K562 (cell line): ENCODE measurements around the gene TSPYL2. TPM values are rescaled to one million over a fixed set of nuclear protein-coding genes. Genes with fewer than 3 reads are reported as not detected.

Experiments used
- ATAC-seq: fragments of 200-7000 bp; cut with Tn5 transposase; 3 replicates; pipeline ENCODE4 v1.9.1; 2020; ENCODE audit warnings: moderate library complexity
- BruUV-seq: library from RNA; stranded (reverse); fragments of 400-500 nt; replicated peaks from 2 replicates; lab custom pipeline; 2021; lab: Mats Ljungman, UMichigan
- CTCF ChIA-PET: fragments of 300-600 bp; formaldehyde crosslinking; extraction: SDS; loops from one replicate; lab custom pipeline; 2021; ENCODE audit warnings: low intra/inter-chr PET ratio; lab: Yijun Ruan, JAX
- POLR2A ChIA-PET: fragments of 300-600, 350-650 bp; sonication (Branson Sonifier 250); formaldehyde crosslinking; extraction: SDS; loops from one replicate; lab custom pipeline; 2021; ENCODE audit warnings: antibody characterized with exemption, inconsistent platforms; lab: Yijun Ruan, JAX
- DNase-seq, 4 experiments: peaks; one replicate each; pipeline versions ENCODE4 v3.0.0 to v3.0.0-alpha.2; 2011 to 2018; ENCODE audit warnings: low spot score in 3 of 4, mixed read lengths in 3 of 4; ENCODE audit errors: extremely low read depth in 1 of 4
- FAIRE-seq: peaks from 2 replicates; lab custom pipeline; 2011; peaks lifted over from hg19 to GRCh38; lab: Jason Lieb, UNC
- H2AFZ ChIP-seq: 2 replicates; pipeline ENCODE4 v1.6.0; 2011; ENCODE audit warnings: low read depth, low read length, control low read depth, inconsistent platforms
- H3K27ac ChIP-seq: fragments of 200-600 bp; 3 replicates; pipeline ENCODE4 v1.8.0; 2011; ENCODE audit warnings: low read depth, mild to moderate bottlenecking, control low read depth, inconsistent platforms, low read length, moderate library complexity, mixed read lengths; ENCODE audit errors: extremely low read depth
- H3K27me3 ChIP-seq, 2 experiments: fragments of 300-600 bp in 1 of 2; 2 replicates in 1 of 2; 3 replicates in 1 of 2; pipeline versions ENCODE4 v1.6.0 to v1.8.0; 2011; ENCODE audit warnings: inconsistent platforms in 2 of 2, low read length in 2 of 2, mild to moderate bottlenecking in 1 of 2, mixed read lengths in 1 of 2, moderate library complexity in 1 of 2; ENCODE audit not compliant: control insufficient read depth in 2 of 2, insufficient read depth in 2 of 2
- H3K36me3 ChIP-seq: fragments of 300-600 bp; 3 replicates; pipeline ENCODE4 v1.8.0; 2011; ENCODE audit warnings: mild to moderate bottlenecking, low read length, inconsistent platforms; ENCODE audit not compliant: control insufficient read depth, insufficient read depth
- H3K4me1 ChIP-seq, 2 experiments: fragments of 200-600 bp in 1 of 2; replicated peaks in 1 of 2; 2 replicates in 1 of 2; 3 replicates in 1 of 2; pipeline versions ENCODE4 v1.5.1 to v1.8.0; 2011; ENCODE audit warnings: inconsistent platforms in 2 of 2, low read length in 2 of 2, mild to moderate bottlenecking in 1 of 2, mixed read lengths in 1 of 2, moderate library complexity in 1 of 2; ENCODE audit not compliant: control insufficient read depth in 2 of 2, insufficient read depth in 2 of 2
- H3K4me2 ChIP-seq: 2 replicates; pipeline ENCODE4 v1.6.1; 2011; ENCODE audit warnings: low read length, control low read depth, inconsistent platforms, mixed read lengths; ENCODE audit not compliant: insufficient read depth
- H3K4me3 ChIP-seq: fragments of 200-600 bp; sonication (generic), shearing (Covaris generic); 2 replicates; pipeline ENCODE4 v1.5.1; 2016; ENCODE audit warnings: control low read depth, inconsistent platforms
- H3K79me2 ChIP-seq: fragments of 200-600 bp; 3 replicates; pipeline ENCODE4 v1.8.0; 2011; ENCODE audit warnings: low read length, inconsistent platforms; ENCODE audit not compliant: control insufficient read depth, insufficient read depth
- H3K9ac ChIP-seq, 2 experiments: 2 replicates each; pipeline versions ENCODE4 v1.6.0 to v1.6.1; 2011; ENCODE audit warnings: low read depth in 2 of 2, low read length in 2 of 2, control low read depth in 1 of 2, inconsistent platforms in 1 of 2, mild to moderate bottlenecking in 1 of 2, mixed read lengths in 1 of 2; ENCODE audit not compliant: insufficient read depth in 1 of 2
- H3K9me1 ChIP-seq: one replicate; pipeline ENCODE4 v1.6.0; 2011; ENCODE audit warnings: inconsistent platforms, mild to moderate bottlenecking, low read length, moderate library complexity; ENCODE audit not compliant: control insufficient read depth, insufficient read depth
- H3K9me3 ChIP-seq: replicated peaks from 2 replicates; pipeline ENCODE4 v1.5.1; 2011; ENCODE audit warnings: low read depth, low read length, inconsistent platforms; ENCODE audit not compliant: control insufficient read depth, insufficient read depth
- H4K20me1 ChIP-seq: replicated peaks from 2 replicates; pipeline ENCODE4 v1.6.1; 2011; ENCODE audit warnings: low read length, inconsistent platforms, mixed read lengths; ENCODE audit not compliant: control insufficient read depth, insufficient read depth
- CEBPB ChIP-seq: fragments of 450-650 bp; IDR thresholded peaks from 2 replicates; pipeline ENCODE4 v1.6.1; 2016; ENCODE audit warnings: missing genetic modification characterization, missing compliant biosample characterization
- CHD1 ChIP-seq: fragments of 200-600 bp; sonication (generic); IDR thresholded peaks from one replicate; pipeline ENCODE4 v1.6.1; 2012; ENCODE audit warnings: mild to moderate bottlenecking, moderate library complexity, low read length, inconsistent platforms
- EP400 ChIP-seq: fragments of 450-650 bp; IDR thresholded peaks from 2 replicates; pipeline ENCODE4 v1.6.1; 2017; ENCODE audit warnings: antibody characterized with exemption, mild to moderate bottlenecking, moderate library complexity
- HDAC8 ChIP-seq: fragments of 450-650 bp; IDR thresholded peaks from 2 replicates; pipeline ENCODE4 v1.6.1; 2016; ENCODE audit warnings: mild to moderate bottlenecking, missing genetic modification characterization, moderate library complexity, missing compliant biosample characterization
- HNRNPH1 ChIP-seq: fragments of 200-400 bp; formaldehyde crosslinking; optimal IDR thresholded peaks from 2 replicates; pipeline ENCODE3; 2017; ENCODE audit warnings: low read depth, mild to moderate bottlenecking, low read length, moderate library complexity
- JUNB ChIP-seq: fragments of 450-650 bp; formaldehyde crosslinking; conservative IDR thresholded peaks from 2 replicates; pipeline ENCODE4 v1.4.0; 2020; ENCODE audit warnings: mild to moderate bottlenecking
- NBN ChIP-seq: fragments of 450-650 bp; IDR thresholded peaks from 2 replicates; pipeline ENCODE4 v1.6.1; 2016; ENCODE audit warnings: low read depth, mild to moderate bottlenecking
- RBM39 ChIP-seq: fragments of 200-400 bp; formaldehyde crosslinking; optimal IDR thresholded peaks from 2 replicates; pipeline ENCODE3; 2018; ENCODE audit warnings: low read depth, low read length
- SPI1 ChIP-seq: IDR thresholded peaks from 2 replicates; pipeline ENCODE4 v1.6.1; 2011; ENCODE audit warnings: low read depth, low read length, control low read depth, borderline replicate concordance
- TAF1 ChIP-seq: IDR thresholded peaks from 2 replicates; pipeline ENCODE4 v1.6.1; 2011; ENCODE audit warnings: mild to moderate bottlenecking, low read length, moderate library complexity; ENCODE audit not compliant: insufficient read depth, control insufficient read depth, severe bottlenecking; ENCODE audit errors: extremely low read depth
- TAL1 ChIP-seq: fragments of 450-650 bp; IDR thresholded peaks from 2 replicates; pipeline ENCODE4 v1.6.1; 2016; ENCODE audit warnings: mild to moderate bottlenecking
- XRCC4 ChIP-seq: IDR thresholded peaks from one replicate; pipeline ENCODE4 v1.6.1; 2011; ENCODE audit not compliant: insufficient read depth, insufficient read length; ENCODE audit errors: extremely low read depth
- ZNF444 ChIP-seq: fragments of 250-450 bp; sonication (Bioruptor Pico); IDR thresholded peaks from 2 replicates; pipeline ENCODE4 v1.4.0; 2020; ENCODE audit warnings: mild to moderate bottlenecking, moderate library complexity
- WGBS: fragments of 100-300 bp; shearing (Covaris generic); methylation state at CpG from one replicate; pipeline ENCODE4 v1.1.6; 2016; ENCODE audit warnings: low coverage, mixed read lengths; ENCODE audit not compliant: insufficient coverage; ENCODE audit errors: missing lambda C conversion rate; 5-methylcytosine and 5-hydroxymethylcytosine counted together
- in situ Hi-C: fragments of 300-500 bp; cut with MboI; formaldehyde crosslinking; loops from 4 replicates; pipeline ENCODE4 v1.15.0; 2018; ENCODE audit warnings: inconsistent platforms, mixed read lengths
- intact Hi-C: fragments of 100-400 bp; cut with micrococcal nuclease; formaldehyde crosslinking; loops from 2 replicates; pipeline ENCODE4 v1.14.2; 2022
- polyA plus RNA-seq, 8 experiments: library from polyadenylated mRNA; depleted of rRNA in 4 of 8; stranded (reverse) in 5 of 8; unstranded in 3 of 8; fragments of >200 nt; fragmentation: Nextera tagmentation in 2 of 8; fragmentation: Illumina TruSeq in 1 of 8; extraction: Ambion mirVana in 2 of 8; extraction: Trizol in 1 of 8; gene quantifications; 2 replicates each; pipeline versions ENCODE4 v1.2.1 to v1.2.3, GENCODE V29; 2011 to 2014; ENCODE audit warnings: inconsistent platforms in 1 of 8, missing spikeins in 1 of 8
- total RNA-seq, 7 experiments: library from RNA; depleted of rRNA in 6 of 7; stranded (reverse); fragments of >200 nt in 6 of 7; fragmentation: Illumina TruSeq in 2 of 7; extraction: Trizol in 2 of 7; gene quantifications; 2 replicates each; pipeline versions ENCODE4 v1.2.1 to v1.2.3, GENCODE V29; 2011 to 2021; ENCODE audit warnings: low replicate concordance in 1 of 7
- TF ChIP-seq, protein P1 (sequence below): sonication (generic); IDR thresholded peaks from 2 replicates; pipeline ENCODE4 v1.6.1; 2016
- TF ChIP-seq, protein P2 (sequence below): fragments of 450-650 bp; IDR thresholded peaks from 2 replicates; pipeline ENCODE4 v1.6.1; 2016; ENCODE audit warnings: low read depth, mild to moderate bottlenecking, moderate library complexity
- TF ChIP-seq, protein P3 (sequence below), 2 experiments: IDR thresholded peaks; 2 replicates each; pipeline ENCODE4 v1.6.1; 2011; ENCODE audit warnings: borderline replicate concordance in 1 of 2, control low read depth in 1 of 2, low read depth in 1 of 2, low read length in 1 of 2, mild to moderate bottlenecking in 1 of 2, mixed read lengths in 1 of 2, moderate library complexity in 1 of 2; ENCODE audit not compliant: insufficient read depth in 1 of 2, insufficient read length in 1 of 2, poor library complexity in 1 of 2, severe bottlenecking in 1 of 2; ENCODE audit errors: extremely low read depth in 1 of 2

The TSPYL2 gene
- total and polyA plus RNA-seq, 9 of the 15 experiments (the other 6 are each of a cell fraction or from before 2014, with no cell fraction given) = 0.41 to 20.0 (median 10.8) TPM

DNA sequence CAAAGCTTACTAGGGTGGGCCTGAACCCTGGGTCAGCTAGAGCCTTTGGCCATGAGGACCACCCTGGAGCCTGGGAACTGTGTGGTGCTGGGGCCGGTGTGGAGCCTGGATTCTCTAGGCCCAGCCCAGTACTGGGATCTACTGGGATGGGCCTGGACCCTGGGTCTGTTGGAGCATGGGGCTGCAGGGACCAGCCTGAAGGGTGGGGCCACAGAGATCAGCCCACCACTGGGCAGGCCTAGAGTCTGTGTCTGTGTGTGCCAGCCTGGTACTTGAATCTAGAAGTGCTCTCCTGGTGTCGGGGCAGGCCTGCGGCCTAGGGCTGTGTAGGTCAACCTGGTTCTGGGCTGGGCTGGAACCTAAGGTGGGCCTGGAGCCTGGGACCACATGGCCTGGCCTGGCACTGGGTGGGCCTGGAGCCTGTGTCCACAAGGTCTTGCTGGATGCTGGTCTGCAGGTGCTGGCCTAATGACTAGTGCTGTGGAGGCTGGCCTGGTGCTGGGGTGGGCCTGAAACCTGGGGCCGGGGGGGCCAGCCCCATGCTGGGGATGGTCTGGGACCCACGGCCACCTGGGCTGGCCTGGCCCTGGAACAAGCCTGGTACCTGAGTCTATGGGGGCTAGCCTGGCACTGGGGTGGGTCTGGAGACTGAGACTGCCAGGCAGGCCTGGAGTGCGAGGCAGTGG is 32.8 kb downstream of the TSPYL2 start:
- in situ Hi-C loops = no loop called here
- ChIA-PET POLR2A (no interaction called here), CTCF (no interaction called here)
- H3K4me1 ChIP-seq = peaks cover 0 to 5% of the 10 kb centered on the region in 2 experiments; a peak in 1 of 5 replicates
- H3K27ac ChIP-seq = no peak overlapping the region
- no peaks in the 10 kb centered on the region for H3K9me1 ChIP-seq
- no peak overlapping the region for H2AFZ ChIP-seq
- ATAC-seq = no peak
- H3K4me2 ChIP-seq = no peak overlapping the region
- no peaks in the 10 kb centered on the region for H3K36me3 ChIP-seq
- no peaks in the 10 kb centered on the region for H3K79me2 ChIP-seq
- no peak for DNase-seq
- no peaks in the 10 kb centered on the region for H3K27me3 ChIP-seq
- no peak for FAIRE-seq
- 42% methylated on average over 6 of the region's 6 CpGs for WGBS
- no peaks in the 10 kb centered on the region; the same call in 1 of the 2 replicates for H4K20me1 ChIP-seq
- no peaks in the 10 kb centered on the region for H3K9me3 ChIP-seq
- no TSS peak for BruUV-seq
- no peak overlapping the region for H3K4me3 ChIP-seq
- no peak overlapping the region for H3K9ac ChIP-seq
- intact Hi-C loops = no loop called here
- TF ChIP-seq JUNB = no peak
- no peak for TF ChIP-seq RBM39
- no peak for TF ChIP-seq ZNF444 (CRISPR knock-in tag)
- TF ChIP-seq, protein P1, sequence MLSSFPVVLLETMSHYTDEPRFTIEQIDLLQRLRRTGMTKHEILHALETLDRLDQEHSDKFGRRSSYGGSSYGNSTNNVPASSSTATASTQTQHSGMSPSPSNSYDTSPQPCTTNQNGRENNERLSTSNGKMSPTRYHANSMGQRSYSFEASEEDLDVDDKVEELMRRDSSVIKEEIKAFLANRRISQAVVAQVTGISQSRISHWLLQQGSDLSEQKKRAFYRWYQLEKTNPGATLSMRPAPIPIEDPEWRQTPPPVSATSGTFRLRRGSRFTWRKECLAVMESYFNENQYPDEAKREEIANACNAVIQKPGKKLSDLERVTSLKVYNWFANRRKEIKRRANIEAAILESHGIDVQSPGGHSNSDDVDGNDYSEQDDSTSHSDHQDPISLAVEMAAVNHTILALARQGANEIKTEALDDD = no peak
- TF ChIP-seq NBN = no peak
- TF ChIP-seq TAF1 = no peak
- no peak for TF ChIP-seq HNRNPH1
- TF ChIP-seq XRCC4 = no peak
- no peak for TF ChIP-seq EP400
- no peak for TF ChIP-seq TAL1
- no peak for TF ChIP-seq SPI1
- no peak for TF ChIP-seq CHD1
- no peak for TF ChIP-seq HDAC8 (tag)
- TF ChIP-seq, protein P2, sequence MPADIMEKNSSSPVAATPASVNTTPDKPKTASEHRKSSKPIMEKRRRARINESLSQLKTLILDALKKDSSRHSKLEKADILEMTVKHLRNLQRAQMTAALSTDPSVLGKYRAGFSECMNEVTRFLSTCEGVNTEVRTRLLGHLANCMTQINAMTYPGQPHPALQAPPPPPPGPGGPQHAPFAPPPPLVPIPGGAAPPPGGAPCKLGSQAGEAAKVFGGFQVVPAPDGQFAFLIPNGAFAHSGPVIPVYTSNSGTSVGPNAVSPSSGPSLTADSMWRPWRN = no peak
- TF ChIP-seq CEBPB (tag) = no peak
- TF ChIP-seq, protein P3, sequence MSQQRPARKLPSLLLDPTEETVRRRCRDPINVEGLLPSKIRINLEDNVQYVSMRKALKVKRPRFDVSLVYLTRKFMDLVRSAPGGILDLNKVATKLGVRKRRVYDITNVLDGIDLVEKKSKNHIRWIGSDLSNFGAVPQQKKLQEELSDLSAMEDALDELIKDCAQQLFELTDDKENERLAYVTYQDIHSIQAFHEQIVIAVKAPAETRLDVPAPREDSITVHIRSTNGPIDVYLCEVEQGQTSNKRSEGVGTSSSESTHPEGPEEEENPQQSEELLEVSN (IDR thresholded peaks at IDR 0.05; ENCODE audit: borderline replicate concordance in 1 of 2, extremely low read depth in 1 of 2, insufficient read depth in 1 of 2, insufficient read length in 1 of 2, low read depth in 1 of 2, low read length in 1 of 2, poor library complexity in 1 of 2, severe bottlenecking in 1 of 2) = no peak
